ENCODE measurements around the gene HYAL2. TPM values are rescaled to one million over a fixed set of nuclear protein-coding genes. Genes with fewer than 3 reads are reported as not detected.

The HYAL2 gene
- total and polyA plus RNA-seq, 9 of the 15 experiments (the other 6 are each of a cell fraction or from before 2014, with no cell fraction given) = 0.36 to 22.7 (median 11.4) TPM; not detected in 1

DNA sequence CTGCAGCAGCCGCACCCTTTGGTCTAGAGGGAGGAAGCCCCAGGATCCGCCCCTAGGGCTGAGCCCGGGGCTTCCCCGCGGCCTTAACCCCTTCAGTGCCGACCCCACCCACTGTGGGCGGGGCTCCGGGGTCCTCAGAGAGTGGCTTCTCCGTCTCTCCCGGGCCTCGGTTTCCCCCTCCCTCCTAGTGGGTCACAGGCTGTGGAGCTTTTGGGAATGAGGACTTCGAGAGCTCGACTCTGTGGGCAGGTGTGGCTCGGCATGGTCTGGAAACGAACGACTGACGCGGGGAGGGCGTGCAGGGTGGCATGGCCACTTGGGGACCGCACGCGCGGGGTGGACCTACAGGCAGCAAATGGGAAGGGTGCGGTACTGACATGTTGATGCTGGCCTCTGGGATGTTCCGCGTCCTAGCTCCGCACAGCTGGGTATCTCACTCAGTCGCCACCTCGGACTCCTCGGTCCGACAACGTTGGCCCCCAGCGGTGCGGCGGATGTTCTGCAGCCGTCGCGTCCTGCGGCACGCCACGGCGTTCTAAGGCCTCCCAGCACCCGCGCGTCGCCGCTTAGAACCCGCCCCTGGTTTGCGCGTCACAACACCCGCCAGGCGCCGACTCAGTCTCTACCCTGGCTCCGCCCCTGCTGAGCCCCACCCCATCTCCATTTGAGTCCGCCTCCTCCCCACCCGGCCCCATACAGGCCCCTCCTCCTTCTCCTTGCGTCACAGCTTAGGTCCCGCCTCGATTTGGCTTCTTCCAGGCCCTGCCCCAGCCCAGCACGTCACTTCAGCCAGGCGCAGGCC is 23.5 kb downstream of the HYAL2 start, which contains the start of the genes HYAL3 and NAA80 (continued):
- 0 out of 2 replicates have a peak, but pooled peaks have one; percentile 13 for TF ChIP-seq CC2D1A (IDR thresholded peaks at IDR 0.05)
- TF ChIP-seq ZBTB33 (CRISPR knock-in tag; IDR thresholded peaks at IDR 0.05) = no peak; the same call in 1 of the 2 replicates
- peak; percentile 88 for TF ChIP-seq POLR2G (IDR thresholded peaks at IDR 0.05; ENCODE audit: low read depth, low read length)
- TF ChIP-seq ZNF668 (CRISPR knock-in tag; IDR thresholded peaks at IDR 0.05) = no peak
- no peak for TF ChIP-seq XRCC3 (IDR thresholded peaks at IDR 0.05)
- no peak for TF ChIP-seq GTF2F1 (IDR thresholded peaks at IDR 0.05; ENCODE audit: low read depth, low read length)
- TF ChIP-seq, protein P1, sequence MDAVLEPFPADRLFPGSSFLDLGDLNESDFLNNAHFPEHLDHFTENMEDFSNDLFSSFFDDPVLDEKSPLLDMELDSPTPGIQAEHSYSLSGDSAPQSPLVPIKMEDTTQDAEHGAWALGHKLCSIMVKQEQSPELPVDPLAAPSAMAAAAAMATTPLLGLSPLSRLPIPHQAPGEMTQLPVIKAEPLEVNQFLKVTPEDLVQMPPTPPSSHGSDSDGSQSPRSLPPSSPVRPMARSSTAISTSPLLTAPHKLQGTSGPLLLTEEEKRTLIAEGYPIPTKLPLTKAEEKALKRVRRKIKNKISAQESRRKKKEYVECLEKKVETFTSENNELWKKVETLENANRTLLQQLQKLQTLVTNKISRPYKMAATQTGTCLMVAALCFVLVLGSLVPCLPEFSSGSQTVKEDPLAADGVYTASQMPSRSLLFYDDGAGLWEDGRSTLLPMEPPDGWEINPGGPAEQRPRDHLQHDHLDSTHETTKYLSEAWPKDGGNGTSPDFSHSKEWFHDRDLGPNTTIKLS (IDR thresholded peaks at IDR 0.05; ENCODE audit: borderline replicate concordance, low read depth) = peak; percentile 75; the same call in 1 of the 2 replicates
- no peak for TF ChIP-seq PRPF4 (IDR thresholded peaks at IDR 0.05; ENCODE audit: insufficient read depth, low read depth, low read length, poor library complexity, severe bottlenecking)
- no peak for TF ChIP-seq MIER1 (IDR thresholded peaks at IDR 0.05; ENCODE audit: low read depth)
- TF ChIP-seq, protein P2, sequence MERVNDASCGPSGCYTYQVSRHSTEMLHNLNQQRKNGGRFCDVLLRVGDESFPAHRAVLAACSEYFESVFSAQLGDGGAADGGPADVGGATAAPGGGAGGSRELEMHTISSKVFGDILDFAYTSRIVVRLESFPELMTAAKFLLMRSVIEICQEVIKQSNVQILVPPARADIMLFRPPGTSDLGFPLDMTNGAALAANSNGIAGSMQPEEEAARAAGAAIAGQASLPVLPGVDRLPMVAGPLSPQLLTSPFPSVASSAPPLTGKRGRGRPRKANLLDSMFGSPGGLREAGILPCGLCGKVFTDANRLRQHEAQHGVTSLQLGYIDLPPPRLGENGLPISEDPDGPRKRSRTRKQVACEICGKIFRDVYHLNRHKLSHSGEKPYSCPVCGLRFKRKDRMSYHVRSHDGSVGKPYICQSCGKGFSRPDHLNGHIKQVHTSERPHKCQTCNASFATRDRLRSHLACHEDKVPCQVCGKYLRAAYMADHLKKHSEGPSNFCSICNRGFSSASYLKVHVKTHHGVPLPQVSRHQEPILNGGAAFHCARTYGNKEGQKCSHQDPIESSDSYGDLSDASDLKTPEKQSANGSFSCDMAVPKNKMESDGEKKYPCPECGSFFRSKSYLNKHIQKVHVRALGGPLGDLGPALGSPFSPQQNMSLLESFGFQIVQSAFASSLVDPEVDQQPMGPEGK (CRISPR knock-in tag; IDR thresholded peaks at IDR 0.05; ENCODE audit: borderline replicate concordance) = no peak
- peak; percentile 58 for TF ChIP-seq HMGN3 (IDR thresholded peaks at IDR 0.05; ENCODE audit: borderline replicate concordance, extremely low read depth, insufficient read length, low read depth, low read length)
- TF ChIP-seq SPI1 (IDR thresholded peaks at IDR 0.05; ENCODE audit: borderline replicate concordance, low read depth, low read length) = 0 out of 2 replicates have a peak, but pooled peaks have one; percentile 13
- TF ChIP-seq NR4A1 (CRISPR knock-in tag; IDR thresholded peaks at IDR 0.05) = no peak
- TF ChIP-seq NR4A1 (tag; IDR thresholded peaks at IDR 0.05) = 0 out of 2 replicates have a peak, but pooled peaks have one; percentile 29
- no peak for TF ChIP-seq GATA2 (CRISPR knock-in tag; IDR thresholded peaks at IDR 0.05)
- peak; percentile 53; the same call in 1 of the 2 replicates for TF ChIP-seq THAP12 (CRISPR knock-in tag; IDR thresholded peaks at IDR 0.05)
- no peak for TF ChIP-seq MEIS2 (IDR thresholded peaks at IDR 0.05; ENCODE audit: partially characterized antibody)
- peak; percentile 75; the same call in 1 of the 2 replicates for TF ChIP-seq PHF8 (IDR thresholded peaks at IDR 0.05; ENCODE audit: borderline replicate concordance, low read length)
